Left renal cortex interstitium (tissue), 4 donors: ENCODE measurements around the gene GUSB. TPM values are rescaled to one million over a fixed set of nuclear protein-coding genes. Genes with fewer than 3 reads are reported as not detected.
"Not testable (repeated sequence)": the region's sequence is repeated elsewhere in the genome, so short reads cannot be mapped to it uniquely, and the experiment has no call there.

ENCODE experiments used
- DNase-seq, 4 donors: peaks; one replicate each; pipeline ENCODE4 v3.0.0-alpha.2; 2013; ENCODE audit warnings: low read depth in 4 of 4, low spot score in 2 of 4, missing footprints in 1 of 4
- polyA plus RNA-seq, 4 donors: library from polyadenylated mRNA; unstranded; fragments of 120-200 nt; gene quantifications; one replicate each; pipeline ENCODE4 v1.2.1, GENCODE V29; 2013; ENCODE audit not compliant: insufficient read length in 4 of 4

Gene GUSB
- 10 to 100 TPM; 70.1 to 83.8 (median 76.6) TPM for polyA plus RNA-seq

GRCh38 chr7:65981965-65982792 lies at the start of gene GUSB:
GUSB (minus strand) TSS chr7:65982213; CDS start chr7:65982183, 30 bp downstream.
- peak; percentile 72 to 88 (median 82) for DNase-seq

- DNase-seq: not testable (repeated sequence)
These were observed 46.3 kb upstream of the GUSB start for GRCh38 chr7:66028342-66028741.

- no peak for DNase-seq
These were observed 34.1 kb upstream of the GUSB start for GRCh38 chr7:66016131-66016461.

- no peak for DNase-seq
These were observed 33.6 kb upstream of the GUSB start for GRCh38 chr7:66015440-66016130.

GRCh38 chr7:66013938-66014337 lies 31.9 kb upstream of the GUSB start:
- no peak for DNase-seq

- DNase-seq: no peak
These were observed 25.2 kb upstream of the GUSB start for GRCh38 chr7:66007232-66007631.

- not testable (repeated sequence) for DNase-seq
These were observed 23.2 kb upstream of the GUSB start for GRCh38 chr7:66005115-66005671.

- not testable (repeated sequence) for DNase-seq
These were observed 18.9 kb upstream of the GUSB start for GRCh38 chr7:66000823-66001417.

GRCh38 chr7:65994984-65995383 lies 13.0 kb upstream of the GUSB start:
- DNase-seq: not testable (repeated sequence)

GRCh38 chr7:65992526-65992925 lies 10.5 kb upstream of the GUSB start:
- DNase-seq: no peak

GRCh38 chr7:65991829-65992228 lies 9.8 kb upstream of the GUSB start:
- not testable (repeated sequence) for DNase-seq

GRCh38 chr7:65989694-65990080 lies 7.7 kb upstream of the GUSB start:
- no peak for DNase-seq

- DNase-seq: not testable (repeated sequence)
These were observed 6.5 kb upstream of the GUSB start for GRCh38 chr7:65988503-65988902.

GRCh38 chr7:65988084-65988483 lies 6.1 kb upstream of the GUSB start:
- no peak for DNase-seq

GRCh38 chr7:65983965-65984658 lies 2.1 kb upstream of the GUSB start:
- no peak for DNase-seq

- DNase-seq: no peak
These were observed 1.3 kb downstream of the GUSB start for GRCh38 chr7:65980478-65981250.

- no peak for DNase-seq
These were observed 2.2 kb downstream of the GUSB start for GRCh38 chr7:65979583-65980477.

GRCh38 chr7:65978891-65979582 lies 3.0 kb downstream of the GUSB start:
- DNase-seq: no peak
